ENCODE measurements around the gene LTK. TPM values are rescaled to one million over a fixed set of nuclear protein-coding genes. Genes with fewer than 3 reads are reported as not detected.

LTK gene
- total RNA-seq, 5 donors from 2014 or later (not counting 1 experiment from before 2014, with no cell fraction given): 2.0 to 14.3 (median 6.8) TPM

DNA sequence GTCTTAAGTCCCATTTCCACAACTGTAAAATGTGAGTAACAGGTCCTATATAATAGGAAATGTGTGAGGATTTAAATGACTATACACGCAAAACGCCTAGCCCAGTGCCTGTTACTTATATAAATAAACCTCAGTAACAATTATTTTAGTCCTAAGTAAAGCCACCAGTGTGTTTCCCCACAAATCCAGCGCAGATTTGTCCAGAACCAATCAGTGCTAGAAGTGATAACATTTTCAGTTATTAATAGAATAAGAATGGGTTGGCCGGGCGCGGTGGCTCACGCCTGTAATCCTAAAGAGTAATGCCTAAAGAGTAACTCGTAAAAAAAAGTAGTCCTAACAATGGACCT lies 29.9 kb upstream of the LTK start:
- CTCF ChIA-PET: interaction anchor here in 1 of 2 donors (2.6 kb wide), 1 partner anchor 14 kb away, joined by 21 read pairs; no protein-coding TSS in a partner anchor

DNA sequence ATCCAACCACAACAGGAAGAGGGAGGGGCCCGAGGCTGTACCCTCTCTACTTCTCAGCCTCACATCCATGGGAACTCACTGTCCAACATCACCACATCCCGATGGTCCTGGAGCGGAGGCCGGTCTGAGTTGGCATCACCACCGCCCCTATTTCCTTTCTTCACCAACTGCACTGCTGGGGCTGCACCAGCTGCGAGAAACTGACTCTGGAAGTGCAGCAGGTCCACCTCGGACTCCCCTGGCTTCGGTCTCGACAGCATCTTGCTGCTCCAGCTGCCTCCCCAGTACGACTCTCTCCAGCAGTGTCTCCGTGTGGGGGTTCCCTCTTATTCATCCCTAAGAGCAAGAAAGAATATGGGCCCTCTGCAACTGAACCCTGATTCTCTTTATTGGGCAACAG lies 23.2 kb upstream of the LTK start:
- DNase-seq: no peak
- Mint-ChIP-seq H3K4me3 (no peak overlapping the region), H3K36me3 (peaks cover 27% of the 10 kb centered on the region), H3K27ac (no peak overlapping the region), H3K9me3 (no peaks in the 10 kb centered on the region), H3K27me3 (no peaks in the 10 kb centered on the region), H3K4me1 (peaks cover 0 to 16% (median 7%) of the 10 kb centered on the region in 3 donors)
- H3K27ac ChIP-seq (ENCODE audit: low read length): no peak overlapping the region
- POLR2A ChIA-PET: no interaction called here
- 86% methylated on average over 10 of the region's 11 CpGs for WGBS (ENCODE audit: insufficient coverage)
- no peak overlapping the region for H3K4me3 ChIP-seq (ENCODE audit: control insufficient read depth in 1 of 2, extremely low read depth in 1 of 2, low read length in 1 of 2)
- no peaks in the 10 kb centered on the region for H3K9me3 ChIP-seq
- H3K4me1 ChIP-seq (ENCODE audit: control insufficient read depth in 1 of 2, extremely low read depth in 1 of 2, insufficient read depth in 2 of 2, low read length in 2 of 2): peaks cover 0 to 6% of the 10 kb centered on the region in 2 experiments
- peaks cover 12 to 38% of the 10 kb centered on the region in 2 donors for H3K36me3 ChIP-seq (ENCODE audit: control insufficient read depth in 2 of 2, extremely low read depth in 1 of 2, insufficient read depth in 1 of 2, low read length in 1 of 2)
- no peaks in the 10 kb centered on the region for H3K27me3 ChIP-seq (replicated peaks in 1 of 2; ENCODE audit: control insufficient read depth in 2 of 2, extremely low read depth in 1 of 2, insufficient read depth in 2 of 2, low read length in 1 of 2)
- ATAC-seq (replicated peaks in 1 of 4): no peak
- CTCF ChIA-PET: no interaction called here

More for the DNA sequence above, 29.9 kb upstream of the LTK start:
- Mint-ChIP-seq H3K4me1 (peaks cover 15 to 34% (median 17%) of the 10 kb centered on the region in 3 donors), H3K27ac (peak overlapping the region; percentile 81 to 90), H3K9me3 (no peaks in the 10 kb centered on the region), H3K27me3 (no peaks in the 10 kb centered on the region), H3K4me3 (peak overlapping the region; percentile 92 to 94 (median 93)), H3K36me3 (no peaks in the 10 kb centered on the region)
- no peaks in the 10 kb centered on the region for H3K9me3 ChIP-seq
- POLR2A ChIA-PET: interaction anchor here in 1 of 2 donors (0.5 kb wide), 1 partner anchor 626 kb away, joined by 6 read pairs; no protein-coding TSS in a partner anchor
- H3K36me3 ChIP-seq (ENCODE audit: control insufficient read depth in 2 of 2, extremely low read depth in 1 of 2, insufficient read depth in 1 of 2, low read length in 1 of 2): no peaks in the 10 kb centered on the region
- H3K4me3 ChIP-seq (ENCODE audit: control insufficient read depth in 1 of 2, extremely low read depth in 1 of 2, low read length in 1 of 2): peak overlapping the region; percentile 66 to 99
- peaks cover 5 to 15% of the 10 kb centered on the region in 2 experiments for H3K4me1 ChIP-seq (ENCODE audit: control insufficient read depth in 1 of 2, extremely low read depth in 1 of 2, insufficient read depth in 2 of 2, low read length in 2 of 2)
- H3K27me3 ChIP-seq (replicated peaks in 1 of 2; ENCODE audit: control insufficient read depth in 2 of 2, extremely low read depth in 1 of 2, insufficient read depth in 2 of 2, low read length in 1 of 2): no peaks in the 10 kb centered on the region
- no peak for ATAC-seq (replicated peaks in 1 of 4)
- 0% methylated on average over 2 of the region's 8 CpGs for WGBS (ENCODE audit: insufficient coverage)
- DNase-seq: no peak
- H3K27ac ChIP-seq (ENCODE audit: low read length): peak overlapping the region; percentile 47

- peaks cover 0 to 10% (median 7%) of the 10 kb centered on the region in 3 donors for H3K4me1 Mint-ChIP-seq
- Histone ChIP-seq H3K27ac (ENCODE audit: low read length) (no peak overlapping the region), H3K36me3 (ENCODE audit: control insufficient read depth in 2 of 2, extremely low read depth in 1 of 2, insufficient read depth in 1 of 2, low read length in 1 of 2) (peaks cover 17 to 46% of the 10 kb centered on the region in 2 donors), H3K4me3 (ENCODE audit: control insufficient read depth in 1 of 2, extremely low read depth in 1 of 2, low read length in 1 of 2) (no peak overlapping the region), H3K4me1 (ENCODE audit: control insufficient read depth in 1 of 2, extremely low read depth in 1 of 2, insufficient read depth in 2 of 2, low read length in 2 of 2) (peaks cover 0 to 6% of the 10 kb centered on the region in 2 experiments), H3K9me3 (no peaks in the 10 kb centered on the region), H3K27me3 (replicated peaks in 1 of 2; ENCODE audit: control insufficient read depth in 2 of 2, extremely low read depth in 1 of 2, insufficient read depth in 2 of 2, low read length in 1 of 2) (no peaks in the 10 kb centered on the region)
- ATAC-seq (replicated peaks in 1 of 4) (no peak), DNase-seq (no peak)
- no peaks in the 10 kb centered on the region for H3K9me3 Mint-ChIP-seq
- H3K27ac Mint-ChIP-seq: no peak overlapping the region
- H3K4me3 Mint-ChIP-seq: no peak overlapping the region
- WGBS (ENCODE audit: insufficient coverage): 83% methylated on average over 1 of the region's 1 CpG
- CTCF ChIA-PET: no interaction called here
- peaks cover 35% of the 10 kb centered on the region for H3K36me3 Mint-ChIP-seq
- H3K27me3 Mint-ChIP-seq: no peaks in the 10 kb centered on the region
- POLR2A ChIA-PET: no interaction called here
These were observed 21.9 kb upstream of the LTK start for GRCh38 chr15:41535544-41535943.

DNA sequence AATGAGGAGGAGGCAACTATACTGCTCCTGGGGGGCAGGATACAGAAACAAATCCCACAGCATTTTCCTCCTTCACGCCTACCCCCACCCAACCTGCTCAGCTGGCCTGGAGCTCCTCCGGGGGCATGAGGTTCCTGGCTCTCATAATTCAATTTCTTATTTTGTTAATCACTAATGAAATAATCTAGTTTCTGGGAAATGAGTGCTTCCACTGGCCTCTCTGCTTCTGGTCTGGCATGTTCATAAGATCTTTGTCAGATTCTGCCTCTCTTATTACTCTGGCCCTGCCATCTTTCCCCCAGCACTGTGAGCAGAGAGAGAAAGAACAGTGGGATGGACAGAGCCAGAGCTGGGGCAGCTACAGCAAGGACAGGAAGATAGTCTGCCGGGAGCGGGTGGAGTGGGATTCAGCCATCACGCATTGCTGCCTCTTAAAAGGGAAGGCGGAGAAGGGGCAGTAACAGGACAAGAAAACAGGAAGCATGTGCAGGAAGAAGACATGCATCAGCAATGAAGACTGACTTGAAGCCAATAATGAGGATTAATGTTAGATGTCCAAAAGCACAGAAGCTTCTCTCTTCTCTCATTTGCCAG lies 16.8 kb upstream of the LTK start:
- Histone ChIP-seq H3K4me3 (ENCODE audit: control insufficient read depth in 1 of 2, extremely low read depth in 1 of 2, low read length in 1 of 2) (no peak overlapping the region), H3K36me3 (ENCODE audit: control insufficient read depth in 2 of 2, extremely low read depth in 1 of 2, insufficient read depth in 1 of 2, low read length in 1 of 2) (peaks cover 29 to 77% of the 10 kb centered on the region in 2 donors), H3K27me3 (replicated peaks in 1 of 2; ENCODE audit: control insufficient read depth in 2 of 2, extremely low read depth in 1 of 2, insufficient read depth in 2 of 2, low read length in 1 of 2) (no peaks in the 10 kb centered on the region), H3K4me1 (ENCODE audit: control insufficient read depth in 1 of 2, extremely low read depth in 1 of 2, insufficient read depth in 2 of 2, low read length in 2 of 2) (no peaks in the 10 kb centered on the region), H3K27ac (ENCODE audit: low read length) (no peak overlapping the region), H3K9me3 (no peaks in the 10 kb centered on the region)
- Mint-ChIP-seq H3K4me3 (no peak overlapping the region), H3K4me1 (peaks cover 0 to 5% (median 0%) of the 10 kb centered on the region in 3 donors), H3K27me3 (no peaks in the 10 kb centered on the region), H3K9me3 (no peaks in the 10 kb centered on the region), H3K36me3 (peaks cover 48% of the 10 kb centered on the region), H3K27ac (no peak overlapping the region)
- ATAC-seq (replicated peaks in 1 of 4) (no peak), DNase-seq (no peak)
- CTCF ChIA-PET: no interaction called here
- WGBS (ENCODE audit: insufficient coverage): 94% methylated on average over 3 of the region's 6 CpGs
- POLR2A ChIA-PET: no interaction called here

DNA sequence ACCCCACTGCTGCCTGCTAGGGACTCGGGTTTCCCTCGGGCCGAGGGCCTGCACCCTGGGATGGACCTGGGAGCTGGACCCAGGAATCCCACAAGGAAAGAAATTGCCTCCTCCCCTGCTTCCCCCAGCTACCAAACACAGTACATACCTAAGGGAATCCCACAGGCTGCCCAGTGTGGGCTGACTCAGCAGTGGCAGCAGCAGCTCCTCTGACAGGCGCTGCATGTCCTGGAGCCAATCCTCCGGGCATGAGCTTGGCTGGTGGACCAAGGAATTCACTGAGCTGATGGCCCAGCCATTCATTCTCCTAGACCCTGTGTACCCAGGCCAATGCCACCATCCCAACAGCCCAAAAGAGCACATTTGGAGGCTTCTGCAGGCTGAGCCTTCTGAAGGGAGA lies 9.5 kb upstream of the LTK start:
- Histone ChIP-seq H3K36me3 (ENCODE audit: control insufficient read depth in 2 of 2, extremely low read depth in 1 of 2, insufficient read depth in 1 of 2, low read length in 1 of 2) (peaks cover 16 to 32% of the 10 kb centered on the region in 2 donors), H3K9me3 (no peaks in the 10 kb centered on the region), H3K4me3 (ENCODE audit: control insufficient read depth in 1 of 2, extremely low read depth in 1 of 2, low read length in 1 of 2) (no peak overlapping the region), H3K4me1 (ENCODE audit: control insufficient read depth in 1 of 2, extremely low read depth in 1 of 2, insufficient read depth in 2 of 2, low read length in 2 of 2) (no peaks in the 10 kb centered on the region), H3K27me3 (replicated peaks in 1 of 2; ENCODE audit: control insufficient read depth in 2 of 2, extremely low read depth in 1 of 2, insufficient read depth in 2 of 2, low read length in 1 of 2) (no peaks in the 10 kb centered on the region), H3K27ac (ENCODE audit: low read length) (no peak overlapping the region)
- peaks cover 23% of the 10 kb centered on the region for H3K36me3 Mint-ChIP-seq
- CTCF ChIA-PET: no interaction called here
- H3K27me3 Mint-ChIP-seq: no peaks in the 10 kb centered on the region
- H3K27ac Mint-ChIP-seq: no peak overlapping the region
- DNase-seq: no peak
- no peak for ATAC-seq (replicated peaks in 1 of 4)
- POLR2A ChIA-PET: no interaction called here
- WGBS (ENCODE audit: insufficient coverage): 100% methylated on average over 4 of the region's 5 CpGs
- no peaks in the 10 kb centered on the region for H3K9me3 Mint-ChIP-seq
- H3K4me1 Mint-ChIP-seq: no peaks in the 10 kb centered on the region
- no peak overlapping the region for H3K4me3 Mint-ChIP-seq

DNA sequence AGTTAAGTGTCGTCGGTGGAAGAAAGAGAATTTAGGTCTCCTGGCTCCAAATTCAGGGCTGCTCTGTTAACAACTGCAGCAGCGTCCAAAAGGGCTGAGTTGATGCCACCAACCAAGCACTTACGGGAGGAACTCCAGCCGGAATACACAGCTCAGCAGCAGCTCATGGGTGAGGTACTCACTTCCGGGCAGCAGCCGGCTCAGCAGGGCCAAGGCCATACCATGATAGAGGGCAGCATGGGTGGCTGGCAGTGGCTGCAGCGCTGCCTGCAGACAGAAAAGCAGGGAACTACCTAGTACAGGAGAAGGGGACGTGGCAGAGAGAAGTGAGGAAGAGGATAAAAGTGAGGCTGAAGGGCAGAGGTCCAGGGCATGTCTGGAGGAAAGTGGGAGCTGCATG lies 8.0 kb upstream of the LTK start:
- ATAC-seq (replicated peaks in 1 of 4) (no peak), DNase-seq (no peak)
- H3K36me3 ChIP-seq (ENCODE audit: control insufficient read depth in 2 of 2, extremely low read depth in 1 of 2, insufficient read depth in 1 of 2, low read length in 1 of 2): peaks cover 5 to 18% of the 10 kb centered on the region in 2 donors
- Mint-ChIP-seq H3K27ac (no peak overlapping the region), H3K36me3 (peaks cover 17% of the 10 kb centered on the region), H3K9me3 (no peaks in the 10 kb centered on the region), H3K27me3 (no peaks in the 10 kb centered on the region), H3K4me1 (no peaks in the 10 kb centered on the region), H3K4me3 (no peak overlapping the region)
- H3K4me1 ChIP-seq (ENCODE audit: control insufficient read depth in 1 of 2, extremely low read depth in 1 of 2, insufficient read depth in 2 of 2, low read length in 2 of 2): no peaks in the 10 kb centered on the region
- 93% methylated on average over 6 of the region's 9 CpGs for WGBS (ENCODE audit: insufficient coverage)
- no peaks in the 10 kb centered on the region for H3K27me3 ChIP-seq (replicated peaks in 1 of 2; ENCODE audit: control insufficient read depth in 2 of 2, extremely low read depth in 1 of 2, insufficient read depth in 2 of 2, low read length in 1 of 2)
- ChIA-PET CTCF (no interaction called here), POLR2A (no interaction called here)
- H3K9me3 ChIP-seq: no peaks in the 10 kb centered on the region
- no peak overlapping the region for H3K4me3 ChIP-seq (ENCODE audit: control insufficient read depth in 1 of 2, extremely low read depth in 1 of 2, low read length in 1 of 2)
- no peak overlapping the region for H3K27ac ChIP-seq (ENCODE audit: low read length)
